NCI-H69 (cell line): Measurements from ENCODE around the gene CRYM.

Source experiments
- DNase-seq: peaks from one replicate; lab custom pipeline; 2025; lab: John Stamatoyannopoulos, UW

Gene CRYM

DNA sequence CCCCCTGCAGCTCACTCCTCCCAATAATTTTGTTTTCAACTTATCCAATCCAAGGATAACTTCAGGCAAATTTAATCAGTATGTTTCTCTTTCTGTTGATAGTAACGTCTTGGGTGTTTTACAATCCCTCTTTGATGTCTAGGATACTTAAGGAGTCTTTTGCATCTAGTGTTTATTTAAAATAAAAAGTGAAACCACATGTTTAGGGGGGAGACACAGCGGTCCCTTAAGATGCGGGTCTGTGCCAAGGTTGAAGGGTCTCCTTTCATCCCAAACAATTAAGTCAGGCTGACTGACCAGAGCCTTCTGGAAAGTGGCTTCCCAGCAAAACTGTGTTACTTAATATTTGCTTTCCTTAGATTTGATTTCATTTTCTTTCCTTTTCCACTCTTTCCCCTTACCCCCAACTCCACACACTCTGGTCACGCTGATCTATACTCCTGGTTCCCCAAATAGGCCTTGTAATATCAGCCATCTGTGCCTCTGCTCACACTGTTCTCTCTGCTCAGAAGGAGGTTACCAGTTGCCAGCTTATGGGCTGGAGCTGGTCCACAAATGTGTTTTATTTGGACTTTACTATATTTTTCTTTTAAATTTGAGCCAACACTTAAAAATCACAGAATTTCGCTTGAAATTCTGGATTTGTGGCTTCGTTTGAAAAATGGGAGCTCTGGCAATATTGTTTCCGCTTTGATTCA is 33.4 kb downstream of the CRYM start:
- DNase-seq = no peak

- no peak for DNase-seq
These were observed 35.3 kb downstream of the CRYM start for GRCh38 chr16:21242756-21243155.

DNA sequence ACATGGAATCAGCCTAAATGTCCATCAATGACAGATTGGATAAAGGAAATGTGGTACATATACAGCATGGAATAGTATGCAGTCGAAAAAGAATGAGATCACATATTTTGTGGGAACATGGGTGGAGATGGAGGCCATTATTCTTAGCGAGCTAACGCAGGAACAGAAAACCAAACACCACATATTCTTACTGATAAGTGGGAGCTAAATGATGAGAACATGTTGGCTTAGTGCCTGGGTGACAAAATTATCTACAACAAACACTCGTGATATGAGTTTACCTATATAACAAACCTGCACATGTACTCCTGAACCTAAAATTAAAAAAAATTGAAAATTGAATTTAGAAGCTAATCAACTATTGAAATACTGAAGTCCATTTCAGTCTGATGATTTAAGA is 38.4 kb downstream of the CRYM start:
- DNase-seq = no peak

DNA sequence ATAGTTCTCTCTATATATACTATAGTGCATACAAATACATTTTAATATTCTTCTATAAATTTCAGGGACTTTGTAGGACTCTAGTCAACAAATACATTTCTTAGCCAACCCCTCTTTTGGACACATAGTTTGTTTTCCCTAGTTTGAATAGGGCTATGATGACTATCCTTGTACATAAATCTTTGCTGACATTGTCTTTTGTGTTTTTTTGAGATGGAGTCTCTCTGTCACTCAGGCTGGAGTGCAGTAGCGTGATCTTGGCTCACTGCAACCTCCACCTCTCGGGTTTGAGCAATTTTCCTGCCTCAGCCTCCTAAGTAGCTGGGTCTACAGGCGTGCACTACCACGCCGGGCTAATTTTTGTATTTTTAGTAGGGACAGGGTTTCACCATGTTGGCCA is 41.3 kb downstream of the CRYM start:
- DNase-seq = no peak

GRCh38 chr16:21235199-21235585 is 42.9 kb downstream of the CRYM start:
- DNase-seq = no peak

DNA sequence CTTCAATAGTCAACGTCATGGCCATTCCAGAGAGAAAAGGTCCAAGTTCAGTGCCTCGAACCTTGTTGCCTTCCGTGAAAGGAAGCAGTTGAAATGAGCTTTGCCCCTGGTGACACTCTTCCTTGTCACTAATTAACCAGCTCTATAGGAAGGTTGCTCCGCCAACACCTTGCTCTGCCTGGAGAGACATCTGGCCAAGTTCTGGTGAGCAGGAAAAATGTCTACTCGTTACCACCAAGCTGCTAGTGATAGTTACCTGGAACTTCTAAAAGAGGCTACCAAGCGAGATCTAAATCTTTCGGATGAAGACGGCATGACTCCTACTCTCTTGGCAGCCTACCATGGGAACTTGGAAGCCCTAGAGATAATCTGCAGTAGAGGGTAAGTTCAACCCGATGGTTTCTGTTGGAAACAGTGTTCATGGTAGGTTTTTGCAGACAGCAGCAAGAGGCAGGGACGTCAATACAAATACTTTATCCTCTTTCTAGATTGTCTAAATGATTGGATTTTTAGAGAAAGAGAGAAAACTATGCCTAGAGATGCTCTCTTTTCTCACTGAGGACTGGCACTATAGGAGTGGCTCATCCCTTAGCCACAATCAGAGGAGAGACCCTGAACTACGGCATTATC is 44.5 kb downstream of the CRYM start, which contains the start of gene ANKS4B:
Gene ANKS4B, plus strand, starts transcription at position 179 of the 630 bp plus-strand sequence. Its CDS starts 39 bp downstream, at position 218.
- no peak for DNase-seq

GRCh38 chr16:21233045-21233520 is 45.0 kb downstream of the CRYM start:
- DNase-seq = no peak

GRCh38 chr16:21228361-21228872 is 49.7 kb downstream of the CRYM start:
- no peak for DNase-seq

GRCh38 chr16:21227866-21228265 is 50.2 kb downstream of the CRYM start:
- no peak for DNase-seq

DNA sequence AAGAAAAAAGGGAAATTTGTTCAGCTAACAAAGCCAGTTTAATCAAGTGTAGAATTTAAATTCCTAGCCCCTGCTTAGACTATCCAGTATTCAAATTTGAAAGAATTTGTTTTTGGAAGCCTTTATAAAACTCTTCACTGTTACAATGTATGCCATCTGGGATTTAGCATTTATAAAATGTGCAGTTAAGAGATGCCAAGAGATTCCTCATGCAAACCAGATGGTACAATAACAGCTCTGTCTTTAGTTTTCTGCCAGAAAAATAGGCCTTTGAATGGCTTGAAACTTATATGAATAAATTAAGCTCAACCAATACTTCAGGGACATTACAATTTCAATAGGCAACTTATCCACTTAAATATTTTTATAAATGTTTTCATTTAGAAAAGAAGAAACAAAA is 51.3 kb downstream of the CRYM start:
- no peak for DNase-seq

DNA sequence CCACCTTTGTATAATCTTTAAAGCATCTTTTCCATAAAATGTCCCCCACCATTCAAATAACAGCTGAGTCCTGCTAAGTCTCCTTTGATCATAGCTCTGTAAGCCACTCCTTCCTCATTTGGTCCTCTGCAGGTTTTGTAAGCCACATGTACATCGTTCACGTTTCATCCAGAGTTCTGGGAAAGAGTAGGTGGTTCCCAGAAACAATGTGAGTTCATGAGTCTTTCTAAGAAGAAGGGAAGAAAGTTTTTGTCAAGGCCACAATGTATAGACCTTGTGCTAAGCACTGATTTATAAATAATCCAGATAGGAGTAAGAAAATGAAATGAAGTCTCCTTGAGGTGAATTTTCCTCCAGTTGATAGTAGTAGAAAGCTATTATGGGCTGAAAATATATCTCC is 53.3 kb downstream of the CRYM start:
- no peak for DNase-seq

DNA sequence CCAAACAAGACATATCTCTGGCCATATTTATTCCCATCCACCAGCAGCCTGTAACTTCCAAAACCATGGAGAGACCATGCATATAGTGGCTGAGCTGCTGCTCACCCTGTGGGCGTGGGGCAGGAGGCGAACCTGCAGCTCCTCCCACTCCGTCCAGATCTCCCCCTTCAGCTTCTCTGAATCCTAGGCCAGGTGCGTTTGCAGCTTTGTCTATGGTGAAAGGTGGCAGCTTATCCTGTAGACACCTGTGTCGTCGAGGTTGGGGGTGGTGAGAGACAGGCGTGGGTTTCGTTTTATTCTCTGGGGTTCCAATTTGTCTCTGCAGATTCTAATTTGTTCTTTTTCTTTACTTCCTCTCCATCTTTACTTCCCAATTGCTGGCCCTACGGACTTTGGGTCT is 54.3 kb downstream of the CRYM start:
- DNase-seq = no peak

DNA sequence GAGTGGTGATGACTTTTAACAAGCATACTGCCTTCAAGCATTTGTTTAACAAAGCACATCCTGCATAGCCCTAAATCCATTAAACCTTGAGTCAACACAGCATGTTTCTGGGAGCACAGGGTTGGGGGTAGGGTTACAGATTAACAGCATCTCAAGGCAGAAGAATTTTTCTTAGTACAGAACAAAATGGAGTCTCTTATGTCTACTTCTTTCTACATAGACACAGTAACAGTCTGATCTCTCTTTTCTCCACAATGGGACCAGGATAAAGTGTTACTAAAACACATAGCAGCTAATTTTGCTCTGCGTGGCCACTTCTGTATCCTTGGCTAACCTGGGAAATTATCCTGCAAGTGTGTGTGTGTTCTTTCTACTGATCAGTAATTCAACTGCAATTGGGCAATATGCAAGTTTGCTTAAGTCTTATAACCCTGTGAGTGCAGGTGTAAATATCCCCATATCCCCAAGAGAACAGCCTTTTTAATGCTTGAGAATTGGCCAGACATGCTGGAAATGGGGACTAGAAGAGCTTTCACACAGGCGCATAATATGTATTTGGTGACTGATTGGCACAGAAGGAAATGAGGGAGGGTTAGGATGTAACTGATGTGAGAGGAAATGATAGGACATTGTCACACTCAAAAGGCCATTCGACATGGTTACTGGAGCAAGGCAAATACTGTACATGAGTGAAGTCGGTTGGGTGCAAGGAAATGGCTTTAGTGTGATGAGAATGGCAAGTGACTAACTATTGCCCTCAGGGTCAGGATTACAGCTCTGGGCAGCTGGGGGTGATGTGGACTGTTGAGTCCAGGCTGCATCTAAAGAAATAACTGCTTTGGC is 55.4 kb downstream of the CRYM start:
- DNase-seq = no peak

GRCh38 chr16:21219551-21219950 is 58.5 kb downstream of the CRYM start:
- no peak for DNase-seq

GRCh38 chr16:21218153-21218552 is 59.9 kb downstream of the CRYM start:
- no peak for DNase-seq

- DNase-seq = no peak
These were observed 61.0 kb downstream of the CRYM start for GRCh38 chr16:21217121-21217520.

DNA sequence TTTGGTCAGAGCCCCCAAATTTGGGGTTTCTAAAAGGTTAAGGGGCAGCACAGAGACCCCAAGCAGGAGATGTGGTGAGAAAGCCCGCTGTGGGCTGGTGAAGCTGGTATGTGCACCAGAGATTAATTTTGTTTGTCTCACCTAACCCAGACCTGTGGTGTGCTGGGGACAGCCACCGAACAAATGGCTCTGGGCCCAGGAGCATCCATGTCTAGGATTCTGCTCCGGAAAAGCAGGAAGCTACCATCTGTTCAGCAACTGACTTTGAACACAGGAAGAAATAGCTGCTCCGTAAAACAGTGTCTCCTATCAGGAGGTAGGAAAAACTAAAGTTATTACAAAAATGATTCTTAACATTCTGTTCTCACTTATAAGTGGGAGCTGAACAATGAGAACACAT is 64.0 kb downstream of the CRYM start:
- no peak for DNase-seq

- no peak for DNase-seq
These were observed 66.6 kb downstream of the CRYM start, which contains the start of gene ZP2 for GRCh38 chr16:21211486-21211885. TSS of gene ZP2 (minus strand) at chr16:21211574. CDS start at chr16:21211547, 27 bp downstream.
